Mammary epithelial cell (primary cell): ENCODE data around the gene KPNA1.

ENCODE experiments used
- EZH2 ChIP-seq: IDR thresholded peaks from 2 replicates; pipeline ENCODE4 v1.6.1; 2012; ENCODE audit warnings: low read length, inconsistent platforms, borderline replicate concordance
- TF ChIP-seq, protein P1 (sequence below), 2 donors: IDR thresholded peaks in 1 of 2; conservative IDR thresholded peaks in 1 of 2; 2 replicates each; pipeline ENCODE4 v1.5.1; 2011 to 2012; ENCODE audit warnings: inconsistent platforms in 2 of 2, low read length in 2 of 2, mild to moderate bottlenecking in 2 of 2, control low read depth in 1 of 2, low read depth in 1 of 2; ENCODE audit not compliant: insufficient read depth in 1 of 2; ENCODE audit errors: extremely low read depth in 1 of 2

- TF ChIP-seq EZH2 = no peak
- TF ChIP-seq, protein P1, sequence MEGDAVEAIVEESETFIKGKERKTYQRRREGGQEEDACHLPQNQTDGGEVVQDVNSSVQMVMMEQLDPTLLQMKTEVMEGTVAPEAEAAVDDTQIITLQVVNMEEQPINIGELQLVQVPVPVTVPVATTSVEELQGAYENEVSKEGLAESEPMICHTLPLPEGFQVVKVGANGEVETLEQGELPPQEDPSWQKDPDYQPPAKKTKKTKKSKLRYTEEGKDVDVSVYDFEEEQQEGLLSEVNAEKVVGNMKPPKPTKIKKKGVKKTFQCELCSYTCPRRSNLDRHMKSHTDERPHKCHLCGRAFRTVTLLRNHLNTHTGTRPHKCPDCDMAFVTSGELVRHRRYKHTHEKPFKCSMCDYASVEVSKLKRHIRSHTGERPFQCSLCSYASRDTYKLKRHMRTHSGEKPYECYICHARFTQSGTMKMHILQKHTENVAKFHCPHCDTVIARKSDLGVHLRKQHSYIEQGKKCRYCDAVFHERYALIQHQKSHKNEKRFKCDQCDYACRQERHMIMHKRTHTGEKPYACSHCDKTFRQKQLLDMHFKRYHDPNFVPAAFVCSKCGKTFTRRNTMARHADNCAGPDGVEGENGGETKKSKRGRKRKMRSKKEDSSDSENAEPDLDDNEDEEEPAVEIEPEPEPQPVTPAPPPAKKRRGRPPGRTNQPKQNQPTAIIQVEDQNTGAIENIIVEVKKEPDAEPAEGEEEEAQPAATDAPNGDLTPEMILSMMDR (conservative IDR thresholded peaks at IDR 0.05 in 1 of 2, IDR thresholded peaks at IDR 0.05 in 1 of 2; ENCODE audit: extremely low read depth in 1 of 2, insufficient read depth in 1 of 2, low read depth in 1 of 2, low read length in 2 of 2) = no peak
Observed at GRCh38 chr3:122462406-122462805, 52.3 kb downstream of the KPNA1 start.
